Measurements from ENCODE around the gene KRT83.
A peak's percentile ranks its signal among the peaks of the same experiment; 100 is the strongest.
"Not testable (repeated sequence)": the region's sequence is repeated elsewhere in the genome, so short reads cannot be mapped to it uniquely, and the experiment has no call there.

KRT83 gene

GRCh38 chr12:52332381-52332780, 11.2 kb upstream of the KRT83 start:
- DNase-seq (ENCODE audit: low read depth), result no peak

- no peak for DNase-seq (ENCODE audit: low read depth)
Measured at GRCh38 chr12:52331833-52332232, 10.6 kb upstream of the KRT83 start.

GRCh38 chr12:52331039-52331438, 9.8 kb upstream of the KRT83 start:
- DNase-seq (ENCODE audit: low read depth), result no peak

GRCh38 chr12:52327830-52328500, 6.8 kb upstream of the KRT83 start:
- DNase-seq (ENCODE audit: low read depth), result no peak

- peak; percentile 55 for DNase-seq (ENCODE audit: low read depth)
Measured at GRCh38 chr12:52327052-52327829, 6.0 kb upstream of the KRT83 start.

GRCh38 chr12:52324153-52324444, 2.9 kb upstream of the KRT83 start:
- DNase-seq (ENCODE audit: low read depth), result no peak

- no peak for DNase-seq (ENCODE audit: low read depth)
Measured at GRCh38 chr12:52323416-52324152, 2.4 kb upstream of the KRT83 start.

- DNase-seq (ENCODE audit: low read depth), result no peak
Measured at GRCh38 chr12:52323001-52323400, 1.8 kb upstream of the KRT83 start.

GRCh38 chr12:52322069-52322468, 871 bp upstream of the KRT83 start:
- DNase-seq (ENCODE audit: low read depth), result no peak

GRCh38 chr12:52321418-52321817, 220 bp upstream of the KRT83 start:
- no peak for DNase-seq (ENCODE audit: low read depth)

- DNase-seq (ENCODE audit: low read depth), result no peak
Measured at GRCh38 chr12:52319097-52319496, 2.1 kb downstream of the KRT83 start.

- no peak for DNase-seq (ENCODE audit: low read depth)
Measured at GRCh38 chr12:52318241-52318990, 2.8 kb downstream of the KRT83 start.

- DNase-seq (ENCODE audit: low read depth), result no peak
Measured at GRCh38 chr12:52317468-52318052, 3.6 kb downstream of the KRT83 start.

GRCh38 chr12:52316701-52317100, 4.5 kb downstream of the KRT83 start:
- DNase-seq (ENCODE audit: low read depth), result no peak

- DNase-seq (ENCODE audit: low read depth), result no peak
Measured at GRCh38 chr12:52316290-52316689, 4.9 kb downstream of the KRT83 start.

GRCh38 chr12:52315721-52316120, 5.5 kb downstream of the KRT83 start:
- not testable (repeated sequence) for DNase-seq (ENCODE audit: low read depth)

GRCh38 chr12:52314511-52314910, 6.7 kb downstream of the KRT83 start:
- DNase-seq (ENCODE audit: low read depth), result no peak

- DNase-seq (ENCODE audit: low read depth), result no peak
Measured at GRCh38 chr12:52313926-52314325, 7.3 kb downstream of the KRT83 start.

GRCh38 chr12:52313461-52313860, 7.7 kb downstream of the KRT83 start:
- DNase-seq (ENCODE audit: low read depth), result no peak

GRCh38 chr12:52312086-52312485, 9.1 kb downstream of the KRT83 start:
- no peak for DNase-seq (ENCODE audit: low read depth)

GRCh38 chr12:52311285-52311648, 9.9 kb downstream of the KRT83 start:
- no peak for DNase-seq (ENCODE audit: low read depth)

- DNase-seq (ENCODE audit: low read depth), result no peak
Measured at GRCh38 chr12:52310622-52311284, 10.4 kb downstream of the KRT83 start.
